Cardiac fibroblast (primary cell): ENCODE results near the gene PPP6R2.
A peak's percentile ranks its signal among the peaks of the same experiment; 100 is the strongest.

ENCODE experiments used
- DNase-seq, 2 donors: peaks; one replicate each; pipeline versions ENCODE4 v3.0.0 to v3.0.0-alpha.2; 2010; ENCODE audit warnings: low read depth in 2 of 2
- H3K4me3 ChIP-seq, 2 donors: replicated peaks in 1 of 2; 1 replicate in 1 of 2; 2 replicates in 1 of 2; pipeline ENCODE4 v1.5.1; 2011; ENCODE audit warnings: low read depth in 2 of 2, low read length in 2 of 2, mild to moderate bottlenecking in 2 of 2, moderate library complexity in 1 of 2
- CTCF ChIP-seq: IDR thresholded peaks from one replicate; pipeline ENCODE4 v1.5.1; 2011; ENCODE audit warnings: low read depth, mild to moderate bottlenecking, low read length, inconsistent platforms

The PPP6R2 gene

GRCh38 chr22:50342651-50343540, at the start of gene PPP6R2:
Gene PPP6R2, plus strand, starts transcription at chr22:50343327. Its CDS starts 50,582 bp downstream, at chr22:50393909.
- TF ChIP-seq CTCF: no peak
- DNase-seq: peak; percentile 64 to 73
- peak within 1 kb of the TSS; percentile 60 to 68 for H3K4me3 ChIP-seq

GRCh38 chr22:50293441-50294318, 49.4 kb upstream of the PPP6R2 start:
- H3K4me3 ChIP-seq: peak overlapping the region in 1 of 2 donors; percentile 27
- no peak for TF ChIP-seq CTCF
- peak; percentile 68 to 90 for DNase-seq

GRCh38 chr22:50294319-50294656, 48.8 kb upstream of the PPP6R2 start:
- no peak for DNase-seq
- no peak overlapping the region for H3K4me3 ChIP-seq
- TF ChIP-seq CTCF: no peak

- TF ChIP-seq CTCF: no peak
- DNase-seq: no peak
- H3K4me3 ChIP-seq: no peak overlapping the region
These were observed 46.3 kb upstream of the PPP6R2 start for GRCh38 chr22:50296658-50297490.

- no peak overlapping the region for H3K4me3 ChIP-seq
- no peak for TF ChIP-seq CTCF
- DNase-seq: no peak
These were observed 45.4 kb upstream of the PPP6R2 start for GRCh38 chr22:50297510-50298265.

GRCh38 chr22:50298266-50298637, 44.9 kb upstream of the PPP6R2 start:
- no peak for DNase-seq
- H3K4me3 ChIP-seq: no peak overlapping the region
- no peak for TF ChIP-seq CTCF
